ENCODE results near the gene AZGP1.
"Not testable (repeated sequence)": the region's sequence is repeated elsewhere in the genome, so short reads cannot be mapped to it uniquely, and the experiment has no call there.

DNA sequence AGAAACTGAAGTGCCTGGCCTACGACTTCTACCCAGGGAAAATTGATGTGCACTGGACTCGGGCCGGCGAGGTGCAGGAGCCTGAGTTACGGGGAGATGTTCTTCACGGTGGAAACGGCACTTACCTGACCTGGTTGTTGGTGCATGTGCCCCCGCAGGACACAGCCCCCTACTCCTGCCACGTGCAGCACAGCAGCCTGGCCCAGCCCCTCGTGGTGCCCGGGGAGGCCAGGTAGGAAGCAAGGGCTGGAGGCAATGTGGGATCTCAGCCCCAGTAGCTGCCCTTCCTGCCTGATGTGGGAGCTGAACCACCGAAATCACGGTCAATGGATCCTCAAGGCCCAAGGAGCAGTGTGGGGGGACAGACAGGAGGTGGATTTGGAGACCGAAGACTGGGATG, 11.5 kb upstream of the AZGP1 start:
- TF ChIP-seq, protein P1, sequence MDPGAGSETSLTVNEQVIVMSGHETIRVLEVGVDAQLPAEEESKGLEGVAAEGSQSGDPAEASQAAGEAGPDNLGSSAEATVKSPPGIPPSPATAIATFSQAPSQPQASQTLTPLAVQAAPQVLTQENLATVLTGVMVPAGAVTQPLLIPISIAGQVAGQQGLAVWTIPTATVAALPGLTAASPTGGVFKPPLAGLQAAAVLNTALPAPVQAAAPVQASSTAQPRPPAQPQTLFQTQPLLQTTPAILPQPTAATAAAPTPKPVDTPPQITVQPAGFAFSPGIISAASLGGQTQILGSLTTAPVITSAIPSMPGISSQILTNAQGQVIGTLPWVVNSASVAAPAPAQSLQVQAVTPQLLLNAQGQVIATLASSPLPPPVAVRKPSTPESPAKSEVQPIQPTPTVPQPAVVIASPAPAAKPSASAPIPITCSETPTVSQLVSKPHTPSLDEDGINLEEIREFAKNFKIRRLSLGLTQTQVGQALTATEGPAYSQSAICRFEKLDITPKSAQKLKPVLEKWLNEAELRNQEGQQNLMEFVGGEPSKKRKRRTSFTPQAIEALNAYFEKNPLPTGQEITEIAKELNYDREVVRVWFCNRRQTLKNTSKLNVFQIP (CRISPR knock-in tag; IDR thresholded peaks at IDR 0.05; ENCODE audit: borderline replicate concordance, low read depth), result not testable (repeated sequence)
- TF ChIP-seq PPARA (CRISPR knock-in tag; IDR thresholded peaks at IDR 0.05; ENCODE audit: borderline replicate concordance); ESRRG (CRISPR knock-in tag; IDR thresholded peaks at IDR 0.05); RARB (CRISPR knock-in tag; IDR thresholded peaks at IDR 0.05); TCF4 (CRISPR knock-in tag; IDR thresholded peaks at IDR 0.05; ENCODE audit: borderline replicate concordance); ZFP30 (CRISPR knock-in tag; IDR thresholded peaks at IDR 0.05); BACH2 (CRISPR knock-in tag; IDR thresholded peaks at IDR 0.05; ENCODE audit: borderline replicate concordance); ARNTL (CRISPR knock-in tag; IDR thresholded peaks at IDR 0.05; ENCODE audit: borderline replicate concordance, low read depth); SNAI2 (CRISPR knock-in tag; IDR thresholded peaks at IDR 0.05); OSR1 (CRISPR knock-in tag; IDR thresholded peaks at IDR 0.05); ZNF70 (CRISPR knock-in tag; IDR thresholded peaks at IDR 0.05): not testable (repeated sequence)
- TF ChIP-seq, protein P2, sequence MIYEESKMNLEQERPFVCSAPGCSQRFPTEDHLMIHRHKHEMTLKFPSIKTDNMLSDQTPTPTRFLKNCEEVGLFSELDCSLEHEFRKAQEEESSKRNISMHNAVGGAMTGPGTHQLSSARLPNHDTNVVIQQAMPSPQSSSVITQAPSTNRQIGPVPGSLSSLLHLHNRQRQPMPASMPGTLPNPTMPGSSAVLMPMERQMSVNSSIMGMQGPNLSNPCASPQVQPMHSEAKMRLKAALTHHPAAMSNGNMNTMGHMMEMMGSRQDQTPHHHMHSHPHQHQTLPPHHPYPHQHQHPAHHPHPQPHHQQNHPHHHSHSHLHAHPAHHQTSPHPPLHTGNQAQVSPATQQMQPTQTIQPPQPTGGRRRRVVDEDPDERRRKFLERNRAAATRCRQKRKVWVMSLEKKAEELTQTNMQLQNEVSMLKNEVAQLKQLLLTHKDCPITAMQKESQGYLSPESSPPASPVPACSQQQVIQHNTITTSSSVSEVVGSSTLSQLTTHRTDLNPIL (CRISPR knock-in tag; IDR thresholded peaks at IDR 0.05; ENCODE audit: low read depth), result not testable (repeated sequence)
